Right hindlimb (tissue), 1 donor: ENCODE data around the gene SPATA31D4.
"Not testable (repeated sequence)": the region's sequence is repeated elsewhere in the genome, so short reads cannot be mapped to it uniquely, and the experiment has no call there.

ENCODE experiments used
- DNase-seq: peaks from one replicate; pipeline ENCODE4 v3.0.0-alpha.2; 2018

The SPATA31D4 gene

DNA sequence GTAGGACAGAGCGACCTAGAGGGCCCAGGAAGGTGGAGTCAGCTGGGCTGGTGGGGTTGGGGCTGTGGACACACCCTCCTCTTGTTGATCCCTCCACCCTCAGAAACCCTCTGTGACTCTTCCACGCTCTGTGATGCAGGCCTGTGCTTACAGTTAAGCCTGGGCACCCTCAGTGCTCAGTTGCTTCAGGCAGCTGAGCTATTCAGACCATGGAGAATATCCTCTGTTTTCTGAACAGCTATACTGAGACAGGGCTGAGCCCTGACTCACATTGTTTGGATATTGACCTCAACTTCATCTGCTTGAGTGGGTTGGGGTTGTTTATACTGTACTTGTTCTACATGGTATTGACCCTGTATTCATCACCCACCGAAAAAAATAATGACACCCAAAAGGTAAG is at the start of gene SPATA31D4:
SPATA31D4 (plus strand) TSS at position 124 of the 400 bp plus-strand sequence; CDS start at position 210, 86 bp downstream.
- not testable (repeated sequence) for DNase-seq

DNA sequence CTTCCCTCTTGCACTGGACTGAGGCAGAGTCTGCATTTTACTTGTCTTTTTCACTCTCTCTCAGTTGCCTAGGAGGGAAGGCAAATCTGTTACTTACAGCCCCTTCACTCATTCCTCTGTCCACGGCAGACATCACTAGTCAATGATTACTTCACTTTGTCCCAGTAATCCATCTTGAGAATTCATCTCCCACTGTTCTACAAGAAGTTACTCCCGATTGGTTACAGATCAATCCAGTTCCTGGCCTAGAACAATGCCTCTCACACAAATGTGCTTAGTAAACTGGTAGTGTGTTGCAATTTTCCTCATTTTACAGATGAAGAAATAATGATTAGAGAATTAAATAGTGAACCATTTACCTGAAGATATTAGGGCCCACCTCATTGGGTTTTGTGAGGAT is 49.7 kb upstream of the SPATA31D4 start:
- no peak for DNase-seq

- DNase-seq, result no peak
These were observed 48.7 kb upstream of the SPATA31D4 start for GRCh38 chr9:81879501-81879916.

- peak; percentile 27 for DNase-seq
These were observed 42.6 kb upstream of the SPATA31D4 start for GRCh38 chr9:81885602-81886001.

DNA sequence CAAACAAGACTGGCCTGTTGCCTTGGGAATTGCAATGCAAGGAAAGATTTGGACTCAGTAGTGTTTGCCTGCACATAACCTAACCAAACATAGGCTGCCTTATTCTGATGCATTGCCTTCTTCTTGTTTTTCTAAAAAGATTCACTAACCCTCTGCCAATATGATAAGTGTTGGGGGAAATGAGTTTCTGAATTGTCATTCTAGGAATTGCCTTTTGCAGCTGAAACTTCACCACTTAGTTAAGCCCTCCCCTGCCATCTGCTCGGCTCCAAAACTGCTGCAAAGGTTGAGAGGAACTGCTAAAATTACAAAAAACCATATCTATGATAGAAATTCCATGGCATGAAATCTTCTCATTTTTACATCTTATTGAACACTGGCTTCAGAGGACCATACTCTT is 41.6 kb upstream of the SPATA31D4 start:
- no peak for DNase-seq

DNA sequence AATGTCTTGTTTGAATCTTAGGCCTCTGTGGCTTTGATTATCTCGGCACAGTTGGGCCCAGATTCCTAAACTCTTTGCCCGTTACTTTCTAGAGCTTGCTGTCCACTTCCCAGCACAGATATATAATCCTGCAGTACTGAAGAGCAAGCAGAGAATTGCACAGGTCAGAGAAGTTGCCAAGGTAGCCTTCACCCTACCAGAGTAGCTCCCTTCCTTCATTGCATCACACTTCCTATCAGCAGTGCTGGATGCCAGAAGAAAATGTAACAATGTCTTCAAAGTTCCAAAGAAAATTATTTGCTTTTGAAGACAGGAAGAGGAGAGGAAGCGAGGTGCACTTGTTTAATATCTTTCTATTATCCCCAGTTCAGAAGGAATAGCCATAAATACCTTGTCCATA is 38.1 kb upstream of the SPATA31D4 start:
- no peak for DNase-seq

DNA sequence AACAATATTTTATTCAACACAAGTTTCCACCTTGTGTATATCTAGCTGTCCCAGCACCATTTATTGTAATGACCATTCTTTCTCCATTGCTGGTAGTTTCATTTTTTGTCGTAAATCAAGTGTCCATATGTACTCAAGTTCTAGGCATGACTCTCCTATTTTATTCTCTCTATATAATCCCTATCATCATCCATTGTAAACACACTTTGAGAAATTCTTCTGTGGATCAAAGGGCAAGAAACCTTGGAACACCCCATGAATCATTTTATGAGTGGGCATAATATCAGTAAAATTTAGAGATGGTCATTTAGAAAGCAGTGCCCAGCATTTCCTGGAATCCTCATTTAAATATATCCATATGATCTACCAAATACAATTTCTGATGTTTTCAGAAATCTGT is 35.8 kb upstream of the SPATA31D4 start:
- DNase-seq, result no peak

- no peak for DNase-seq
These were observed 34.3 kb upstream of the SPATA31D4 start for GRCh38 chr9:81893929-81894328.

DNA sequence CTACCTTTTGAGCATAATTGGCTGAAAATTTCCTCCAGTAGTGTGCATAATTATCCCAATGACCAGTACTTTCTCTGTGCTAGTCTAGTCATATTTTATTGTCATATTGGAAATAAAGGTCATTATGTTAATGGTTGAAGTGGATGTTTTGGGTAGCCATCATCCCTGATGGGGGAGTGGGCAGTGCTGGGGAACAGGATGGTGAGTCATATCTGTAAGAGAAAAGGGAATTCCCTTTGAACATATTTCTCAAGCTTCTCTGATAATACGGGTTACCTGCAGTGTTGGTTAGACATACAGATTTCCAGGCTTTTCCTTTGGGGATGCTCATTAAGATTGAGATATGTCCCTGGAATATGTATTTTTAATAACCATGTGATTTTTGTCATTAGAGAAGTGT is 33.3 kb upstream of the SPATA31D4 start:
- no peak for DNase-seq

- no peak for DNase-seq
These were observed 32.2 kb upstream of the SPATA31D4 start for GRCh38 chr9:81896070-81896469.

GRCh38 chr9:81898851-81899250 is 29.4 kb upstream of the SPATA31D4 start:
- no peak for DNase-seq

GRCh38 chr9:81902196-81902595 is 26.0 kb upstream of the SPATA31D4 start:
- no peak for DNase-seq

DNA sequence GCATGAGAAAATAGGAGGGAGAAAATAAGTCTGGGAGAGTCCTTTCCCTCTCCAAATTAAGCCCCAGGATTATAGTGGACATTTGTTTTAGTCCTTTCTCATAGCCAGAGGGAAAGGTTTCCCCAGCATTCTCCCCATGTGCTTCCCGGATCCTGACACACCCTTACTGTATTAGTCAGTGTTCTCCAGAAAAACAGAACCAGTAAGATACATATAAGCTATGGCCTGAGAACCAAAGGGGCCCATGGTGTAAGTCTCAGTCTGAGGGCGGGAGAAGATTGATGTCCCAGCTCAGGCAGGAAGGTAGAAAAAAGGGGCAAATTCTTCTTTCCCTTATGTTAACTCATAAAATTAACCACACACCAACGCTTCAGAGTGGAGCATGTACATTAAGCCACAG is 25.6 kb upstream of the SPATA31D4 start:
- DNase-seq, result no peak

- no peak for DNase-seq
These were observed 21.6 kb upstream of the SPATA31D4 start for GRCh38 chr9:81906671-81907070.

DNA sequence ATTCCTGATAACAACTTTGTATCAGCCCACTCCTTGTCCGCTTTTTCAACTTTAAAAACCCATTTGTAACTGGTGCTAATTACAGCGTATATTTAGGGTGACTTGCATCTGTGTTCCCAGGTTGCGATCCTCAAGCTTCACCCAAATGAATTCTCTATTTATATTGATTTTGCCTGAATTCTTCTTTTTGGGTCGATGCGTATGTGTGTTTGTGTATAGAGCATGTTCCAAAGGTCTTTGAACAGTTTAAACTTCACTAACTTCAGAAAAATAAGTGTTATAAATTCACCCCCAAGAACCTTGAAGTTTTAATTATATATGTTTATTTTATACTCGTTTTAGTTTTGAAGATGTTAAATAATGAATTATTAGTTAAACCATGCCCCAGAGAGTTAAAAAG is 16.1 kb upstream of the SPATA31D4 start:
- no peak for DNase-seq

DNA sequence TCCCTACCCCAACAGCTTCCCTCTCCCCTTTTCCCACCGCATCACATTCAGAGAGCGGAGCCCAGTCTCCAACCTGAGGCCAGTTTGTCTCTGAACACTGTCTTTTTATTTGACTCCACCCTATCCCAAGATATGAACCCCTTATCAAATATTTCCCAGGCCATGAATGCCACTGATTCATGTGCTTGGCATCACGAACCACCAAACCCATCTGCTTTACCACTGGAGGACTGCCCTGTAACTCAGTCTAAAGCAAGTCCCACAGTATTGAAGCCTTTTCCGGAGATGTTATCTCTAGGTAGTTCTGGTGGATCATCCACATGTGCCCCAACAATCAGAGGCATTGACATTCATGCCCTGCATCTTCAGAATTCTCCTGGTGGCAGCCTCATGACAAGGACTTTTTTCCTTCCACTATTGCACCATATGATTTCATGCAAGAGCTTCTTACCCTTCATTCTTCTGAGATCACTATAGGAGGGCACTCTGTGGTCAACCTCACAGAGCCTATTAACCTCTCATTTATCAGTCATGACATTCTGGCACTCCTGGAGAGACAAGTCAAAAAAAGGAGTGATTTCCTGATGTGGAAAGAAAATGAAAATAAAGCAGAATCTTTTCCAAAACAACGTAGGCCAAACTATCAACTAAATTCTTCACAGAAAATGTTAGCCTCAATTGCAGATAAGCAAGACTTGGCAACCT is 12.3 kb upstream of the SPATA31D4 start:
- no peak for DNase-seq

- not testable (repeated sequence) for DNase-seq
These were observed 9.7 kb upstream of the SPATA31D4 start for GRCh38 chr9:81918507-81918906.

- DNase-seq, result not testable (repeated sequence)
These were observed 1.9 kb downstream of the SPATA31D4 start for GRCh38 chr9:81930147-81930546.

- not testable (repeated sequence) for DNase-seq
These were observed 5.3 kb downstream of the SPATA31D4 start for GRCh38 chr9:81933547-81933946.

GRCh38 chr9:81943393-81943792 is 15.2 kb downstream of the SPATA31D4 start, which contains the start of gene SPATA31D3:
TSS of gene SPATA31D3 (plus strand) at chr9:81943500. CDS start at chr9:81943586, 86 bp downstream.
- not testable (repeated sequence) for DNase-seq

GRCh38 chr9:81948650-81949049 is 20.4 kb downstream of the SPATA31D4 start:
- not testable (repeated sequence) for DNase-seq

DNA sequence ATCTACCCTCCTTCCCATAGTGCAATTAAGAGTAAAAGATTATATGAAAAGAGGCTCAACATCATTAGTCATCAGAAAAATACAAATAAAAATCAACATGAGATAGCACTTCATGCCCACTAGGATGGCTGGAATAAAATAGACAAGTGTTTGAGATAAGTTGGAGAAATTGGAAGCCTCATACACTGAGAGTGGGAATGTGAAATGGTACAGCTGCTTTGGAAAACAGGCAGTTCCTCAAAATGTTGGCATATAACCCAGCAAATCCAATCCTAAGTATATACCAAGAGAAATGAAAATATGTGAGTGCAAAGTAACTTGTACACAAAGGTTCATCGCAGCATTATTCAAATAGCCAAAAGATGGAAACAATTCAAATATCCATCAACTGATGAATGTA is 24.9 kb downstream of the SPATA31D4 start:
- DNase-seq, result no peak

DNA sequence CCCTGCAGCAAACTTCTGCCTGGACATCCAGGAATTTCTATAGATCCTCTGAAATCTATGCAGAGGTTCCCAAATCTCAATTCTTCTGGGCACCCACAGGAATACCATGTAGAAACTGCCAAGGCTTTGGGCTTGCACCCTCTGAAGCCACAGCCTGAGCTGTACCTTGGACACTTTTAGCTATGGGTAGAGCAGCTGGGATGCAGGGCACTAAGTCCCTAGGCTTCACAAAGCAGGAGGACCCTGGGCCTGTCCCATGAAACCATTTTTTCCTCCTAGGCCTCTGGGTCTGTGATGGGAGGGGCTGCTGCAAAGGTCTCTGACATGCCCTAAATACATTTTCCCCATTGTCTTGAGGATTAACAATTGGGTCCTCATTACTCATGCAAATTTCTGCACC is 27.4 kb downstream of the SPATA31D4 start:
- no peak for DNase-seq

- no peak for DNase-seq
These were observed 36.3 kb downstream of the SPATA31D4 start for GRCh38 chr9:81964218-81965171.
